ENCODE results near the gene CHMP2B. TPM values are rescaled to one million over a fixed set of nuclear protein-coding genes. Genes with fewer than 3 reads are reported as not detected.

Gene CHMP2B
- total and polyA plus RNA-seq, 2 of the 8 experiments (the other 6 are each of a cell fraction or from before 2014, with no cell fraction given), result 14.0 to 56.5 TPM

DNA sequence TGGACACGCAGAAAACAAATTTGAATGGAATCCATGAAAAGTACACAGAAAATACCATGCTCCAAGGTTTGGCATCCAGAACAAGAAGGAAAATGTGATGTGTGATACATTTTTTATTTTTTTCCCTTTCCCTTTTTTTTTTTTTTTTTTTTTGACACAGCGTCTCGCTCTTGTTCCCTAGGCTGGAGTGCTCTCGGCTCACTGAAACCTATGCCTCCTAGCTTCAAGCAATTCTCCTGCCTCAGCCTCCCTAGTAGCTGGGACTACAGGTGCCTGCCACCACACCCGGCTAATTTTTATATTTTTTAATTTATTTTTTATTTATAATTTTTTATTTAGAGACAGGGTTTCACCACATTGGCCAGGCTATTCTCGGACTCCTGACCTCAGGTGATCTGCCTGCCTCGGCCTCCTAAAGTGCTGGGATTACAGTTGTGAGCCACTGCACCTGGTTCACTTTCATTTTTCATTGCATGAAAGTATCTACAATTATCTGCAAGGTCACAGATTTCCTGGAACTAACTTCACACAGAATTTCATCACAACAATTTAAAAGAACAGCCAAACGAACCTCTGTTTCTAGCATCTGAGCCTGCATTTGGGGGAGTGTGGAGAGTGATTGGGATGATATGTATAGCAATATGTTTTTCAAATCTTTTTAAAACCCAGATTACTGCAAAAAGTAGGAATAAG, 41.0 kb downstream of the CHMP2B start:
- Histone ChIP-seq H2BK5ac (ENCODE audit: low read depth, low read length) (no peak overlapping the region), H3K18ac (ENCODE audit: extremely low read depth, low read length) (no peak overlapping the region), H3K4me3 (ENCODE audit: extremely low read depth in 1 of 4, insufficient read depth in 2 of 4, low read depth in 3 of 4, low read length in 4 of 4) (no peak overlapping the region), H4K91ac (replicated peaks; ENCODE audit: insufficient read length, low read length) (no peak overlapping the region), H3K23ac (ENCODE audit: insufficient read length) (no peak overlapping the region), H2BK20ac (ENCODE audit: low read length) (no peak overlapping the region), H3K56ac (replicated peaks; ENCODE audit: insufficient read length, low read depth, low read length) (no peak overlapping the region), H2BK12ac (ENCODE audit: low read depth, low read length) (no peak overlapping the region), H4K5ac (ENCODE audit: insufficient read length, low read depth, low read length) (no peak overlapping the region), H3K4me2 (ENCODE audit: insufficient read depth in 1 of 2, low read depth in 2 of 2, low read length in 2 of 2) (no peak overlapping the region), H3K4ac (replicated peaks; ENCODE audit: insufficient read length, low read depth, low read length) (no peak overlapping the region), H3K23me2 (ENCODE audit: low read depth, low read length) (no peaks in the 10 kb centered on the region), H4K20me1 (replicated peaks in 1 of 2; ENCODE audit: control insufficient read depth in 1 of 2, insufficient read depth in 2 of 2, low read length in 2 of 2) (no peaks in the 10 kb centered on the region), H2AFZ (ENCODE audit: low read length) (no peak overlapping the region), H4K8ac (ENCODE audit: extremely low read depth, insufficient read depth, low read length) (no peak overlapping the region), H2AK5ac (ENCODE audit: low read depth, low read length) (no peak overlapping the region), H3K27me3 (replicated peaks in 1 of 4; ENCODE audit: control insufficient read depth in 3 of 4, extremely low read depth in 1 of 4, insufficient read depth in 3 of 4, low read length in 3 of 4) (no peaks in the 10 kb centered on the region), H3K9ac (replicated peaks in 1 of 4; ENCODE audit: extremely low read depth in 1 of 4, low read depth in 3 of 4, low read length in 3 of 4) (no peak overlapping the region), H3K4me1 (replicated peaks in 1 of 4; ENCODE audit: control insufficient read depth in 3 of 4, insufficient read depth in 4 of 4, low read length in 3 of 4) (no peaks in the 10 kb centered on the region), H3K79me1 (ENCODE audit: low read depth, low read length) (no peaks in the 10 kb centered on the region), H3K27ac (ENCODE audit: low read depth, low read length) (no peak overlapping the region), H2BK120ac (replicated peaks; ENCODE audit: low read depth, low read length) (no peak overlapping the region), H2BK15ac (ENCODE audit: low read length) (no peak overlapping the region), H3K79me2 (ENCODE audit: control insufficient read depth in 1 of 2, insufficient read depth in 2 of 2, low read length in 2 of 2) (no peaks in the 10 kb centered on the region), H3K9me3 (ENCODE audit: insufficient read depth in 2 of 2, low read depth in 1 of 2, low read length in 1 of 2) (no peaks in the 10 kb centered on the region), H3K36me3 (ENCODE audit: control insufficient read depth in 2 of 4, insufficient read depth in 4 of 4, low read length in 3 of 4) (no peaks in the 10 kb centered on the region), H3K14ac (ENCODE audit: insufficient read length) (no peak overlapping the region)
- no peak for TF ChIP-seq KDM1A (IDR thresholded peaks at IDR 0.05; ENCODE audit: borderline replicate concordance, low read length)
- no peak for TF ChIP-seq RAD21 (IDR thresholded peaks at IDR 0.05 in 1 of 2, conservative IDR thresholded peaks at IDR 0.05 in 1 of 2; ENCODE audit: low read depth in 2 of 2, low read length in 2 of 2)
- TF ChIP-seq CHD2 (IDR thresholded peaks at IDR 0.05; ENCODE audit: low read length), result no peak
- no peak for TF ChIP-seq SIN3A (conservative IDR thresholded peaks at IDR 0.05 in 1 of 2, IDR thresholded peaks at IDR 0.05 in 1 of 2; ENCODE audit: low read depth in 1 of 2, low read length in 2 of 2)
- TF ChIP-seq KDM4A (IDR thresholded peaks at IDR 0.05; ENCODE audit: low read depth, low read length, severe bottlenecking), result no peak
- TF ChIP-seq MAX (IDR thresholded peaks at IDR 0.05), result no peak
- no peak for TF ChIP-seq EP300 (IDR thresholded peaks at IDR 0.05; ENCODE audit: borderline replicate concordance in 1 of 2, low read depth in 2 of 2, low read length in 2 of 2)
- TF ChIP-seq PHF8 (conservative IDR thresholded peaks at IDR 0.05; ENCODE audit: low read depth, low read length), result no peak
- TF ChIP-seq GABPA (IDR thresholded peaks at IDR 0.05; ENCODE audit: borderline replicate concordance, insufficient read depth, low read length), result no peak
- no peak for TF ChIP-seq ZNF274 (IDR thresholded peaks at IDR 0.05; ENCODE audit: borderline replicate concordance, extremely low read depth, low read length)
- POLR2A ChIA-PET (ENCODE audit: partially characterized antibody), result no interaction called here
- DNase-seq (ENCODE audit: low read depth in 1 of 2, low spot score in 2 of 2) (no peak), FAIRE-seq (no peak)
- WGBS, 2 experiments (ENCODE audit: extremely low coverage in 1 of 2, insufficient coverage in 1 of 2, insufficient read length in 1 of 2, insufficient replicate concordance in 2 of 2, low coverage in 1 of 2, low lambda C conversion rate in 2 of 2, missing lambda C conversion rate in 1 of 2), result 87% methylated on average over 6 of the region's 8 CpGs; no CpG with 5 or more reads in 1 of the 2 experiments
- CTCF ChIA-PET (ENCODE audit: partially characterized antibody), result interaction anchor here (0.7 to 1.0 kb wide), 2 partner anchors 124 to 1741 kb away, joined by 3 to 4 read pairs; no protein-coding TSS in a partner anchor

All from H1 (cell line).